ENCODE results near the gene NACC2.

NACC2 gene

DNA sequence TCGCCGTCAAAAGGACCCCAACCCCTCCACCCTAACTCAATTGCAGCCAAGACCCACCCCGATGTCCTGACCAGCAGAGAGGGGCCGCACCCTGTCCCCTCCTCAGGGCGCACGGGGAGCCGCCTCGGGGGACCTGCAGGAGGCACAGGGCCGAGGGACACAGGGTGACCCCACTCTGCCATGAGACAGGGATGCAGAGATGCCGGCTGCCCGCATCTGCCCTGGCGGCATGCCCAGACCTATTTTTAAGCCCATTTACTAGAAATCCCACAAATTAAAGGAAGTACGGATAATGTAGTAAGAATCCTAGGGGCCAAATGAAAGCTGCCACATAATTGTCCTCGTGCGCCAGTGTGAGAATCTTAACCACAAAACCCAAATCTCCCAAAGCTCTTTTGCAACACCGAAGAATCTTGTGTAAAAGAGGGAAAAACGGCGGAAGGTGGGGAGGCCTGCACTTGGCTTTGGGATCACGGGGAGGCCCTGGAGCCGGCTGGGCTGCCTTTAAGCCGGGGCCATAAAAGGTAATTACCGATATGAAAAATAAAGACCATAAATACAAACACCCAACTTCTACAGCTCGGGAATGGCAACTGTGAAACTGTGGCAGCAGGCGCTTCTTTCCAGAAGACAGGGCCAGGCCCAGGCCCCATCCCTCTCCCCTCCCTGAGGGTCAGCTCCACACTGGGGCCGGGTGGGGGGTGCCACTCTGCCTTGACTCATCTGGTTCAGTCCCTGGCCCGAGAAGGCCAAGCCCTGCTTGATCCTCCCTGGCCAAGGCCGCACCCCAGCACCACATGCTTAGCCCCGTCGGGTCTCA lies 35.0 kb downstream of the NACC2 start:
- peak in 1 of 58 donors; percentile 23 for DNase-seq

DNA sequence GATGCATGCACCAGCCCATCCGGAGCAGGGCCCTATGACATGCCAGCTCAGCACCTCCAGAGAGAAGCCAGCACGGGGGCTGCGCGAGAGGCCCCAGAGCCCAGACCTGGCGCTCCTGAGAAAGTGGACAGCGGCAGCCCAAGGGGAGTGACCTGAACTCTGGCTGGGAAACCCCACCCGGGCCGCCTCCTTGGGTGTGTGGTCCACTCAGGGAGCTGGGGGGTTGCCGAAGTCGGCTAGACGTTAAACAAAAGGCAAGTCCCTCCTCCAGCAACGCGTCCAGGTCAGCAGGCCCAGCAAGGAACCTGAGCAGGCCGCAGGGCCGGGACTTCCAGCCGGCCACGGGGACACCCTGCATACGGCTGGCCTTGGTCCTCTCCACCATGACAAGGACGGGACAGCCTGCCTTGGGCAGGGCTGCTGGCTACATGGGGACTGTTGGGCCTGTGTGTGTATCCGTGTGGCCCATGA lies 35.7 kb downstream of the NACC2 start:
- no peak for DNase-seq

DNA sequence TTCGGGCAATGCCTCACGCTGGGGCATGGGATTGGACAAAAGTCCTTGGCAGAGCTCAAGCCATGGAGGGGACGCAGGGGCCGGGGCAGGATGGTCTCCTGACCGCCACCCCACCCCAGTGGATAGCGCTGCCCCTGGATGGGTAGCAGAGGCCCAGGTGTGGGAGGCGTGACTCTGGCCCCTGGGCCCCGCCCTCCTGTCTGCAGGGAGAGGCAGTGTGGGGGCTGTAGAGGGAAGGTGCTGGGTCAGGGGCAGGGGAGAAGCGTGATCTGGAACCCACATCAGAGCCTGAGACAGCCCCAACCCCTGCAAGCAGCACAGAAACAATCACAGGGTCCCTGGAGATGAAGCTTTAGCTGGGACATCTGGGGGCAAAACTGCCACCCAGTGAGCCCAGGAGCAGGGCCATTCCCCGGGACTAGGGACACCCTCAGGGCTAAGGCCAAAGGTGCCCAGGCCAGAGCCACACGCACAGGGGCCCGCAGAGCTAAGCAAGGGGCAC lies 36.2 kb downstream of the NACC2 start:
- DNase-seq: no peak

DNA sequence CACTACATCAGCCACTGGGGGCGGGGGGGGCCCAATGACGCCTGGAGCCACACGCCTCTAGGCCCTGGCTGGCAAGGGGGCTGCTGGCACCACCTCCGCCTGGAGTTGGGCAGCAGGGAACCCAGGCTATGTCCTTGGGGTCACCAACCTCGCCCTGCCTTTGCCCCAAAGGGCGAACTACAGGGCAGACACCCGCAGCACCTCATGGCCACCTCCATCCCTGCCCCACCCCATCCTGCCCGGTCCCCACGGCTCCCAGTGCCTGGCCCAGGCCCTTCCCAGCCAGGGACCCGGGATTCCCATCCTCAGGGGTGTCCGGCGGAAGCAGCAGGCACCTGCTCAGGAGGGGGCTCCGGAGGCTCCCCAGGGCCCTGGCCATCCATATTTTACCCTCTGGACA lies 37.0 kb downstream of the NACC2 start:
- no peak for DNase-seq

DNA sequence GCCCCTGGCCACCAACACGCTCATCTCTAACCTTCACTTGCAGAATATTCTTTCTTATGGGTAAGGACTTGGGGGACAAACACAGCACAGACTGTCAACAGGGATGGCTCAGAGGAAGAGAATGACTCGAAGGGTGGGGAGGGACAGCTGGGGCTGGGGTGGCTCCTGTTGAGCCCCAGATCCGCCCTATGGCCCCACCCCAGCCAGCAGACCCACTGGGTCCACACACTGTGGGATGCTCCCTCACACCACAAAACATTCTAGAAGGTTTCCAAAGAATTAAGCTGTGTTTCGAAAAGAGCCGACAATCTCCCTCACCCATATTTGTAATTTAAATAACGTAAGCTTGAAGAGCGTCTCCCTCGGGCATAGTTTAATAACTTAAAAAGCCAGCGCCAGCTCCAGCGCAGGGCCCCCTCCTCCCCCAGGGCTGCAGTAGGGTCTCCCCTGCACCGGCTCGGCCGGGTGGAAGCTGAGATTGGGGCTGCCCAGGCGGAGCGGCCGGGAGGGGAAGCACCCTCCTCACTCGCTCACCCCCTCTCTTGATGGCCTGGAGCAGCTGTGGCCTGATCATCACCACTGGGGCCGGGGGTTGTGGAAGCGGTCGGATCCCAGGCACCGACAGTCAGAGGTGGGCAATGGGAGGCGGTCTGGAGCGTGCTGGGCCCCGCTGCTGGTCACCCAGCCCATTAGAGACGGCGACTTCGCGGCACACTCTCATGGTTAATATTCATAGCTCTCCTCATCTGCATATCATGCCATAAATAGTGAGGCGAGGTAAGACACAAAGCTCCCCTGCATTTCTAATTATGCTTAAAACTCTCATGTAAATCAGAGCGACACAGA lies 37.6 kb downstream of the NACC2 start:
- DNase-seq: no peak

DNA sequence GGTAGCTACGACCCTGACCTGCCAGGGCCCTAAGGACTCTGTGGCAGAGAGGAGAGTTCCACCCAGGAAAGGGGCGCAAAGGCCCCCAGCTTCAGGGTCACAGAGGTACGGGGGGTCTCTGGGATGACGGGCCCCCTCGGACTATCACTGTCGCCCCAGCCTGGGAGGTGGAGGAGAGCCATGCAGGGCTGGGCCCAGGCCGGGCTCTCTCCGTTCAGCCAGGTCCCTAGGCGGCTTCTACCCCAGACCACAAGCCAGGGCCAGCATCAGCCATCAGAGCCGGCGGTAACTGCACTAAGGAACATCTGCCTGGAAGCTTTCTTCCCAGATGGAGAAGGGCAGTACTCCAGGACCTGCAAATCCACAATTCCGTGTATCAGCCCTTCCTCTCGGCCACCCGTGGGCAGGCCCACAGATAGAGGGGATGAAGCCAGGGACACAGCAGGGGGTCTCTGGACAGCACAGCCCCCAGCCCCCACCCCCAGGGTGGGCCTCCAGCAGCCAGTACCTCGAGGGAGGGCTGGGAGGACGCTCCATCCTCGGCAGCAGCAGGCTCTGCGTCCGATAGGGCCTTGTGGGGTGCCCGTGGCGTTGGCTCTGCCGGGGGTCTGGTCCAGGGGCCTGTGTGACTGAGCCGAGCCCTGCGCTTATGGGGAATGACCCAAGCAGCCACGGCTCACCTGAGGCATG lies 38.4 kb downstream of the NACC2 start:
- no peak for DNase-seq

DNA sequence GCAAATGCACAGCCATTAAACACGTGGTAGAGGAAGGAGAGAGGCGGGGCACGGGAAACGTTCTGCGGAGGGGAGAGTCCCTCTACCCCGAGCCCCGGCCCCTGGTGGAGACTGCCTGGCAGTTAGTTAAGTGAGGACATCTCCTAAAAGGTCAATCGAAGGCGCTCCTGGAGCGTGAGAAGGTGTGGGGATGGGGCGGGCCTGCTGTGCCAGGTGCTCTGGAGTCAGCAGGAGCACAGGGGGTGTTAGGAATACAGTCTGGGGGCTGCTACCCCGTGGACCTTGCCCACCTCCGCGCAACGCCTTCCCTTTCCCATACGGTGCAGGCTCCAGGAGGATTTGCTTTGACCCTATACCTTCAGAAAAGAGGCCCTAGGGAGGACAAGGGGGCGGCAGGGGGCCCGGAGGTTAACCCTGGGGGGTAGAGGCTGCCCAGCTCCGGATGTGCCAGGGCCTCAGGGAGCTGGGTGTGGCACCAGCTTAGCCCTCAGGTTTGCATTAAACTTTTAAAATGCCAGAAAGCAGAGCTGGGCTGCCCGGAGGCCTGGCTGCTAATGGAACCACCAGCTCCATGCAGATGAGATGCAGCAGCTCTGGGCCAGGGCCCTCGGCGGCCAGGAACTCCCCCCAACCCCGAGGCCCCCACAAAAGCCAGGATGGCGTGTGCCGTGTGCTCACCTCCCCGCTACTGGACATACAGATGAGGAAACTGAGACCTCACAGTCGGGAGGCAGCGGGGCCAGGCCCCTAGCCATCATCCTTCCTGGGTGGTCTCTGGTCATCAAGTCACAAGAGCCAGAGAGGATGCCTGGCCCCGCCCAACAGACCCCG lies 39.2 kb downstream of the NACC2 start:
- DNase-seq: no peak

DNA sequence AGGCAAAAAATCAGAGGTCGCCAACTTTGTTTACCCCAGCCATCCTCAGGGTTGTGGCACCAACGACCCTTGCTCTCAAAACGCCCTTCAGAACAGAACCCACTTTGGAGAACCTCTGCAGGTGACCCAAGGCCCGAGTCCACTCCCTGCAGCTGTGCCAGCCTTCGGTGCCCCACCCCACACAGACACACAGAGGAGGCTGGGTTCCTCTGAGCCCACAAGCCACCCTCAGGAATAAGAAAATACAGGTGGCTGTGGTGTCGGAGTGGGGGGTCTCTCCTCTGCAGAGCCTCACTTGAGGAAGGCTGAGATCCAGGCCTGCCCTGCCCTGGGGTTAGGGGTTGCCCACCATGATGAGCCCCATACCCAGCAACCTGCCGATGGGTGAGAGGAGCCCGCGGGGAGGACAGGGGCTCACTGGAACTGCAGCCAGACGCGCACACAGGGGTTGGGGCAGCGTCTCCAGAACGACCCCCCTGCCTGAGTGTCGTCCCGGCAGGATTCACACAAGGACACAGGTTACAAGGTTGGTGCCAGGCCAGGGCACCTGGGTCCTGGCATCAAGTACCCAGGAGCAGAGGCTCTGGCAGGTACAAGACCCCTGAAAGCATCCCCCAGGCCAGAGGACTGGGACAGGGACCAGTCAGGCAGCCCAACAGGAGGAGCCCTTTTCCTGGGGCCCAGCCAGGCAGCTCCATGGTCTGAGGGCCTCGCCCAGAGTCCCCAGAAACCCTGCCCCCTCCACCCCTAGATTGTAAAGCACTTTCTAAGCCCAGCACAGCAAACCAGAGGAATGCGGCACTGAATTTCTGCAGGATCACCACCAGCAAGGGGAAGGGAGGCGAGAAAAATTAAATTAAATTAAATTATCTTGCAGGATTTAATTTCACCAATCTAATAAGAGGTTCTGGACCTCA lies 40.0 kb downstream of the NACC2 start:
- DNase-seq: no peak

DNA sequence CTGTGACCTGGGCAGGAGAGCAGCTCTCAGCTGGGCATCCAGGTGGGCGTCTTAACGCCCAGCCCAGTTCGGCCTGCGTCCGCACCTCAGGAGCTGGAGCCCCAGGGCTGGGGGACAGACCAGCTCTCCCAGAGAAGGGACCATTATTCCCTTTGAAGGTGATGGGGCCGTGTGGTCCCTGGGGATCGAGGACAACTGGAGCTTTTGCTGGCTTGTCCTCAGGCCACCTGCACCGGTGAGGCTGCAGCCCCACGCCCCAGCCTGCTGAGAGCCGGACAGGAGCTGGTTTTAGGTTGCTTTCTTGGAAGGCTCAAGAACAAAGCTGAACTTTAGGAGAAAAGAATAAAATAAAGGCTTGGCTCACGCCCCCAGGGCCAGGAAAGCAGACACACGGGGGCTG lies 40.9 kb downstream of the NACC2 start:
- no peak for DNase-seq

DNA sequence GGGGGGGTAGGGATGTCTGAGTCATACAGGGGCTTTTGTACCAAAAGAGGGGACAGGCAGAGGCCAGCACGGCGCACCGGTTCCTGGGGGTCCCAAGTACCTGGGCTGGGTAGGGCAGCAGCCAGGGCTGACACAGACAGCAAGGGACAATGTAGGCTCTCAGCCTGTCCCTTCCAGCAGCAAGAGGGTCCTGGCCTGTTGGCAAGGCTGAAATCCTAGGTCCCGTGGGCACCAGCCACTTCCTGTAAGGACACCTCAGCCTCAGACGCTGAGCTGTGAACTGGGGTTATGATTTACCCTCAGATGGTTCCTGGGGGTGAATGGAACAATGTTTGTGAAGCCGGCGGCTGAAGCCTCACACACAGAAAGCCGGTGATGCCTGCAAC lies 41.3 kb downstream of the NACC2 start:
- no peak for DNase-seq

DNA sequence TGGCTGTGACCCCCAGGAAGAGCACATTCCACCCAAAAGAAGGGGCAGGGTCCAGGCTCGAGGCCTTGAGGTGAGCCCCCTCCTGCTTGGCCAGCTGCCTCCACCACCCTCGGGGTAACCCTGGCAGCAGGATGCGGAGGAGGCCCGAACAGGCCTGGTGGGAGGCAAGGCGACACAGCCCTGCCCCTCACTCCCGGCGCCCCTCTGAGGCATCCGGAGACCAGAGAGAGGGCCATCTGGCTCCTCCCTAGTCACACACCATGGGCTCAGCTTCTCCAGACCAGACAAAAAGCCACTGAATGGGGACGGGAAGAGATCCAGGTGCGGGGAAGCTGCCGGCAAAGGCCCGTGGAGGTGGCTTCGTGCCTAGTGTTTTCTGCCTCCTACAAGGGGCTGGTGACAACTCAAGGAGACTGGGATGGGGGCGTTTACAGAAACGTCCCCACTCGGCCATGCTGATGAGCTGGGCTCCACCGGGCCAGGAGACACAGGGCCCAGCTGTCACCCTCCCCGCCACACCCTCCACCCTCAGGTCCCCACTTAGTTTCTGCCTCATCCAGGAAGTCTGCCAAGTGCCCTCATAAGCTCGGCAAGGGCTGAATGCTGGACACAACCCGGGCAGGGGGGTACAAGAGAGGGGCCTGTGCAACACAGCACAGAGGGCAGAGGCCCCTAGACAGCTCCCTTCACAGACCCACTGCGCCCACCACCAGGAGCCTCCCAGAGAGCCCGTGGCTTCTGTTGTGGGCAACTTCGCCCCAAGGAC lies 41.9 kb downstream of the NACC2 start:
- peak in 14 of 58 donors; percentile 15 to 59 (median 46) for DNase-seq

DNA sequence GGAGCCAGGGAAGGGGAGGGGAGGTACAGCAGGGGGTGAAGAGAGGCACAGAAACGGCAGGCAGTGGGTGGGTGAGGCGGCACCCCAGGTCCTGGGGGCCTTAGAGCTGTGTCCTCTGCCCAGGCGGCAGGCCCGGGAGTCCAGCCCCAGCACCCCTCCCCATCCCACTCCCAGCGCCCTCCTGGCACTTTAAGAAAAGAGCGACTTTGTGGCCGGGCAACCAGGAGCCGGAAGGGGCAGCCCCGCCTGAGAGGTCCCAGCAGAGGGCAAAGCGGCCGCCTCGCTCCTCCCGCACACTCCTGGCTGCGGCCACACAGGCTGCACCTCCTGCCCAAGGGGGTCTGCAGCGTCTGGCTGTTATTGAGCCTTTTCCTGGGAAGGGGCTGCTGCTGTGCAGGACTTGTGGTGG lies 42.6 kb downstream of the NACC2 start:
- DNase-seq: peak in 39 of 58 donors; percentile 30 to 87 (median 72)

DNA sequence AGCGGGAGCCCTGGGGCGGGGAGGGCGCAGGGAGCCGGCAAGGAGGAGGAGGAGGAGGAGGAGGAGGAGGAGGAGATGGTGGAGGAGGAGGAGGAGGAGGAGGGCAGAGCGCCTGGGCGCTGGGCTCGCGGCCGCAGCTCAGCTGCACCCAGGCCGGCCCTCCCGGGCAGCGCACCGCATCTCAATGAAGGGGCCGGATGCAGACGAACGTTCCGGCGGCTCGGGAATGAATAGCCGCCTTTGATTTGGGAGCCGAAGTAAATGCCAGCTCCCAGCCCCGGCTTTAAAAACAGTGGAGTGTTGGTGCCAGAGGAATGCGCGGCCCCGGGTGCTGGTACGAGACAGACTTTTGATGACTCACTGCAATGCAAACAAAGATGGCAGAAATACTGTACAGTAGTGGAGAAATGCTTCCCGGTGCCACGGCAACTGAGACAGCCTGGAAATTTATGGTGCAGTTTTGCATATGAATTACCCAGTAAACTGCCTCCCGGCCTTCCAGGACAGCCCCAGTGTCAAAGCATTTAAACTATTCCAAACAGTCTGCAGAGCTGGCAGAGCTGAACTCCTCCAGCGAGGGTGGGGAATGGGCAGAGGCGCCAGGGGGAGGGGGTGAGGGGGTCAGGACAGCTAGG lies 43.1 kb downstream of the NACC2 start:
- DNase-seq: peak; percentile 53 to 97 (median 87)

DNA sequence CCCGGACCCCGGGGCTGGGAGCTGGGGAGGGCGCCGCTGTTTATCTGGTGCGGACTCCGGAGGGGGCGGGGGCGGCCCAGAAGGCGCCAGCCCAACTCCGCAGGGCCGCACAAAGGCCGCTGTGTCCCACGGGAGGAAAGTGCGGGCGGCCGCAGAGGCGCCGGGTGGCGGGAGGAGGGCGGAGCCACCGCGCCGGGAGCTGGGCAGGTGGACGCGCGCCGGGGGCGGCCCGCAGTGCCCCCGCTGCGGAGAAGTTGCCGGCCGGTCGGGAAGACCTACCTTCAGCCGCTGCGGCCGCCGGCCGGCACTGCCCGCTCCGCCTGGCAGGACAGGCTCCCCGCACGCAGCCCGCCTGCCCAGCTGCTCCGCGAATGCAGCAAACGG lies 43.6 kb downstream of the NACC2 start:
- peak in 39 of 58 donors; percentile 52 to 88 (median 77) for DNase-seq

DNA sequence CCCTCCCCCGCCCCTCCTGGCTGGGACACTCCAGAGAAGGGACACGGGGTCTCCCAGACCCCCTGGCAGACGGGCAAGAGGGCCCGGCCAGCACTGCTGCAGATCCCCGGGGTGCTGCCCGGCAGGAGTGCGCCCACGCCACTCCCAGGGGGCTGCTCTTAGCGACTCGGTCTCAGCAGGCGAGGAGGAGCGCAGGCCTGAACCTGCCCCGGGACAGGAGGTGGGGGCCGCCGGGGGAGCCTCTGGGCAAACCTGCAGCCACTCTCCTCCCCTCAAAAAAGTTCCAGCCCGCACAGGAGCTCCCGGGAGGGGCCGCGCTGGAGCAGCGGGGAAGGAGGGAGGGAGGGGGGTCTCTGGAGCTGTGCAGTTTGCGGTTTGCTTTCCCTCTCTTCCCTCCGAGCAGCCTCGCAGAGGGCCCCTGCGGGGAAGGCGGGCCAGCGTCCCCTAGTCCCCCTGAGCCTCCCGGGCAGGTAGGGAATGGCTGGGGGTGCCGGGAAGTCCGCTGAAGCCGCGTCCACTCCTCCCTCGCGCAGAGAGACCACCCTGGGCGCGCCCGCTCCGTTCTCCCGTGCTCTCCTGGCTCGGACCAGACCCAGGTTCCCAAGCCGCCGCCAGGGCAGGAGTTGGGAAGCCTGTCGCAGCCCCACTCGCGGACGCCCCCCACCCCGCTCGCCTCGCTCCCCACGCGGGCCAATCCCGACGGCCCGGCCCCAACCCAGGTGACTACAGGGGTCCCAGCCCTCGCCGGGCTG lies 44.2 kb downstream of the NACC2 start:
- peak in 5 of 58 donors; percentile 33 to 60 (median 50) for DNase-seq

DNA sequence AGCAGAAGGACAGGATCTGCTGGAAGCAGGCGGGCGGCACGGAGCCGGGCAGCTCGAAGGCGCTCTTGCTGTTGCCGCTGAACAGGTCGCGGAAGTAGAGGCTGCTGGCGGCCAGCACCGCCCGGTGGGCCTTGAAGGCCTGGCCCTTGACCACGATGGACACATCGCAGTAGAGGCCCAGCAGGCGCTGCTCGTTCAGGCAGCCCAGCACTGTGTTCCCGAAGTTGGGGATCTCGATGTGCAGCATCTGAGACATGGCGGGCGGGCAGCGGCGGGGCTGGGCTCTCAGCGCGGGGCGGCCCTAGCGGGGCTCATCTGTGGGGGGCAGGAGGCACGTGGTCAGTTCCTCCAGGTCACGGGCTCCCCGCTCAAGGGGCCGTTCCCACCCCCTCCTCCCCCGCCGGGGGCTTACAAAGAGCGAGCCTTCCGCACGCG lies 44.8 kb downstream of the NACC2 start:
- peak in 16 of 58 donors; percentile 24 to 67 (median 50) for DNase-seq
